MCF 10A (cell line): ENCODE results near the gene PPCDC. TPM values are rescaled to one million over a fixed set of nuclear protein-coding genes. Genes with fewer than 3 reads are reported as not detected.

Experiments
- Bru-seq: library from RNA; stranded (reverse); fragments of 400-500 nt; gene quantifications from one replicate; lab custom pipeline; 2021; lab: Mats Ljungman, UMichigan
- BruChase-seq, 2 experiments: library from RNA; stranded (reverse); fragments of 400-500 nt; gene quantifications; one replicate each; lab custom pipeline; 2021; lab: Mats Ljungman, UMichigan
- BruUV-seq: library from RNA; stranded (reverse); fragments of 400-500 nt; replicated peaks from 2 replicates; lab custom pipeline; 2021; lab: Mats Ljungman, UMichigan
- CTCF ChIA-PET: fragments of 300-600 bp; sonication (Branson Sonifier 250); formaldehyde crosslinking; extraction: SDS; loops from one replicate; lab custom pipeline; 2021; ENCODE audit warnings: antibody characterized with exemption, inconsistent platforms; lab: Yijun Ruan, JAX
- POLR2A ChIA-PET: fragments of 300-600, 350-650 bp; sonication (Branson Sonifier 250); formaldehyde crosslinking; extraction: SDS; loops from one replicate; lab custom pipeline; 2020; ENCODE audit warnings: antibody characterized with exemption, inconsistent platforms; lab: Yijun Ruan, JAX
- DNase-seq: peaks from one replicate; pipeline ENCODE4 v3.0.0-alpha.2; 2018; ENCODE audit not compliant: unreplicated experiment
- H3K27ac Mint-ChIP-seq: one replicate; pipeline ENCODE4 v1.8.0; 2022; ENCODE audit warnings: mild to moderate bottlenecking, low read depth, mixed read lengths; ENCODE audit not compliant: unreplicated experiment
- H3K27me3 Mint-ChIP-seq: one replicate; pipeline ENCODE4 v1.8.0; 2022; ENCODE audit warnings: mixed read lengths; ENCODE audit not compliant: insufficient read depth, unreplicated experiment
- H3K36me3 Mint-ChIP-seq: one replicate; pipeline ENCODE4 v1.8.0; 2022; ENCODE audit warnings: mild to moderate bottlenecking, moderate library complexity, mixed read lengths; ENCODE audit not compliant: insufficient read depth, unreplicated experiment
- H3K4me1 Mint-ChIP-seq: one replicate; pipeline ENCODE4 v1.8.0; 2022; ENCODE audit warnings: mixed read lengths; ENCODE audit not compliant: insufficient read depth, unreplicated experiment
- H3K4me3 Mint-ChIP-seq: one replicate; pipeline ENCODE4 v1.8.0; 2022; ENCODE audit warnings: mild to moderate bottlenecking, moderate library complexity, mixed read lengths; ENCODE audit not compliant: unreplicated experiment
- H3K9me3 Mint-ChIP-seq: one replicate; pipeline ENCODE4 v1.8.0; 2022; ENCODE audit warnings: mixed read lengths; ENCODE audit not compliant: unreplicated experiment
- intact Hi-C: fragments of 100-400 bp; cut with micrococcal nuclease; formaldehyde crosslinking; loops from 2 replicates; pipeline ENCODE4 v1.14.1; 2022
- long read RNA-seq: library from polyadenylated mRNA; stranded (forward); transcript quantifications from one replicate; pipeline ENCODE4 v2.0.0, GENCODE V29; 2022
- total RNA-seq: library from RNA; stranded (reverse); gene quantifications from 2 replicates; pipeline ENCODE4 v1.2.3, GENCODE V29; 2022
- TF ChIP-seq, protein P1 (sequence below): fragments of 200-600 bp; IDR thresholded peaks from one replicate; pipeline ENCODE4 v1.8.0; 2022; ENCODE audit warnings: antibody characterized with exemption, mild to moderate bottlenecking; ENCODE audit not compliant: unreplicated experiment

Gene PPCDC, protein sequence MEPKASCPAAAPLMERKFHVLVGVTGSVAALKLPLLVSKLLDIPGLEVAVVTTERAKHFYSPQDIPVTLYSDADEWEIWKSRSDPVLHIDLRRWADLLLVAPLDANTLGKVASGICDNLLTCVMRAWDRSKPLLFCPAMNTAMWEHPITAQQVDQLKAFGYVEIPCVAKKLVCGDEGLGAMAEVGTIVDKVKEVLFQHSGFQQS
- total RNA-seq, result 20.3 and 25.1 TPM in 2 replicates
- Bru-seq, nascent RNA, result percentile 62 among the genes with signal in this experiment
- BruChase-seq, experiment 1, labeled RNA remaining after a 6-hour chase, result percentile 52 among the genes with signal in this experiment
- BruChase-seq, experiment 2, labeled RNA remaining after a 2-hour chase, result percentile 65 among the genes with signal in this experiment
- long read RNA-seq, transcript PPCDC-201 (6 exons, 2,250 nt), result major isoform, 20 of 41 reads
- long read RNA-seq, transcript PPCDC-211 (5 exons, 464 nt), result minor isoform, 5 of 41 reads
- long read RNA-seq, partial matches to known transcripts, result 5 of 41 reads
- long read RNA-seq, other reads (novel, unspliced or antisense), result 6 of 41 reads

DNA sequence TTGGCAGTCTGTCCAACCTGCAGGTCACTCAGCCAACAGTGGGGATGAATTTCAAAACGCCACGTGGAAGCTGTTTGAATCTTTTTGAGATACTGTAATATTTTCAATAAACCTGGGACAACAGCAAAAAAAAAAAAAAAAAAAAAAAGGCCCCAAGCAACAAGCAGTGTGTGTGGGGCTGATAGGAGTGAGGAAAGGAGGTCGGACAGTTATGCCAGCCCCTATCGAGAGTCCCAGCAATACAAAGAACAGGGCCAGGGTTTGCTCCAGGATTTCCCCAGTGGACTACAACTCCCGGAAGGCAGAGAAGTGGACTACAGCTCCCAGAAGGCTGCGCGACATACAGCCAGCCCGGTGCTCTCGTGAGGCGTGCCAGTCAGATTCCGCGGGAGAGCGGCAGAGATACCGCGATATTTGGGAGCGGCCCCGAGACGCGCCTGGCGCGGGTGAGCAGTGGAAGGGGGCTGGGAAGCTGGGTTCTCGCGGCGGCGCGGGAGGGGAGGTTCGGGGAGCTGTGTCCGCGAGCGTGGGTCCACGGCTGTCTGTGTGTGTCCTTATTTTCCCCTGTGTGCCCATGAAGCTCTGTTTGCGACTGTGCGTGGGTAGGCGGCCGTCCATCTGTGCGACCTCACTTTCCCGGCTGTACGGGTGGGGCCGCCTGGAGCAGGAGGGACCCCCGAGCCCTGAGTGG lies at the start of gene PPCDC:
Gene PPCDC, plus strand, starts transcription at position 410 of the 691 bp plus-strand sequence. CDS start 4,729 bp downstream, outside the sequence.
- intact Hi-C loops, result loop anchor here (10.0 kb wide), 2 partner anchors 251 to 281 kb away; no protein-coding TSS in a partner anchor
- CTCF ChIA-PET, result interaction anchor here (0.6 to 2.6 kb wide), 6 partner anchors 11 to 243 kb away, joined by 3 to 6 read pairs (median 4); partner anchors contain the start of gene C15orf39
- Mint-ChIP-seq H3K4me1 (no peaks in the 10 kb centered on the region), H3K36me3 (peaks cover 7% of the 10 kb centered on the region), H3K9me3 (no peaks in the 10 kb centered on the region), H3K27ac (peak within 1 kb of the TSS; percentile 95), H3K27me3 (no peaks in the 10 kb centered on the region), H3K4me3 (peak within 1 kb of the TSS; percentile 94)
- DNase-seq, result peak; percentile 95
- BruUV-seq, result no TSS peak
- POLR2A ChIA-PET, result interaction anchor here (0.6 to 3.1 kb wide), 25 partner anchors 8 to 735 kb away, joined by 3 to 35 read pairs (median 4); partner anchors contain the start of genes C15orf39, COMMD4, COX5A and MAN2C1
- TF ChIP-seq, protein P1, sequence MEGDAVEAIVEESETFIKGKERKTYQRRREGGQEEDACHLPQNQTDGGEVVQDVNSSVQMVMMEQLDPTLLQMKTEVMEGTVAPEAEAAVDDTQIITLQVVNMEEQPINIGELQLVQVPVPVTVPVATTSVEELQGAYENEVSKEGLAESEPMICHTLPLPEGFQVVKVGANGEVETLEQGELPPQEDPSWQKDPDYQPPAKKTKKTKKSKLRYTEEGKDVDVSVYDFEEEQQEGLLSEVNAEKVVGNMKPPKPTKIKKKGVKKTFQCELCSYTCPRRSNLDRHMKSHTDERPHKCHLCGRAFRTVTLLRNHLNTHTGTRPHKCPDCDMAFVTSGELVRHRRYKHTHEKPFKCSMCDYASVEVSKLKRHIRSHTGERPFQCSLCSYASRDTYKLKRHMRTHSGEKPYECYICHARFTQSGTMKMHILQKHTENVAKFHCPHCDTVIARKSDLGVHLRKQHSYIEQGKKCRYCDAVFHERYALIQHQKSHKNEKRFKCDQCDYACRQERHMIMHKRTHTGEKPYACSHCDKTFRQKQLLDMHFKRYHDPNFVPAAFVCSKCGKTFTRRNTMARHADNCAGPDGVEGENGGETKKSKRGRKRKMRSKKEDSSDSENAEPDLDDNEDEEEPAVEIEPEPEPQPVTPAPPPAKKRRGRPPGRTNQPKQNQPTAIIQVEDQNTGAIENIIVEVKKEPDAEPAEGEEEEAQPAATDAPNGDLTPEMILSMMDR, result no peak

DNA sequence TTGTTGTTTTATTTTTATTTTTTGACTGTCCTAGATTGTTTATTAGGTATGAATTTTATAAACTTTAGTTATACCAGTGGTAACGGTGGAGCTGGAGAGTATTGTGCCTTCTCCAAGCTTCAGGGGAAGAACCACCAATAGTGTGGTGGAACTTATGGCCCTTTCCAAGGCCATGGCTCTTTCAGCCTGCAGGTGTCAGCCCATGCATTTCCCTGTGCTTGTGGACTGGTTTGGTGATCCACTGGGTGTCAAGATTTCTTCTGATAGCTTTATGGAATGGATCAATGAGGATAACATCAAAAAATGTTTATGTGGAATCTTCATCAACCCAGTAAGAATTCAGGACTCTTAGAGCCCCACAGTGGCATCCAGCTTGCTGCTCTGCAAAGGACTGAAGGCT lies 47.2 kb upstream of the PPCDC start:
- Mint-ChIP-seq H3K27me3 (peaks cover 22% of the 10 kb centered on the region), H3K9me3 (no peaks in the 10 kb centered on the region), H3K4me3 (no peak overlapping the region), H3K36me3 (no peaks in the 10 kb centered on the region), H3K27ac (no peak overlapping the region), H3K4me1 (no peaks in the 10 kb centered on the region)
- CTCF ChIA-PET, result interaction anchor here (1.4 kb wide), 1 partner anchor 13 kb away, joined by 3 read pairs; no protein-coding TSS in a partner anchor
- POLR2A ChIA-PET, result no interaction called here
- TF ChIP-seq, protein P1, result no peak
- intact Hi-C loops, result no loop called here
- no peak for DNase-seq
- no TSS peak for BruUV-seq

DNA sequence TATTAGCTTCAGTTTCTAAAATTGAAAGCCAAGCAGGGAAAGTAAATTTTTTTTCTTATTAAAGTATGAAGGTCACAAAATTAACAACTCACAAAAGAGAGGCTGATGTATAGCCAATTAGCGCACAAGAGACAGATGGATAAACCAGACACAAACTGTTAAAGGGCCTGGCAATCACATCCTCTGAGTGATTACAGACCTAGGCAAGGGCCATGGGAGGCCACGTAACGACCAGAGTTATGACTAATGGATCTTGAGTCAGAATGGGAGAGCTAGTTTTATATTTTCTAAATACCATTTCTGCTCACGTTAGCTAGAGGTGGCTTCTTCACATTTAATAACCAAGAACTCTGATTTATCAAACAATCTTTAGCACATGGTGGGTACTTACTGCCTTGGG lies 45.8 kb upstream of the PPCDC start:
- no peak overlapping the region for H3K27ac Mint-ChIP-seq
- intact Hi-C loops, result no loop called here
- no peaks in the 10 kb centered on the region for H3K9me3 Mint-ChIP-seq
- TF ChIP-seq, protein P1, result no peak
- H3K4me1 Mint-ChIP-seq, result no peaks in the 10 kb centered on the region
- H3K36me3 Mint-ChIP-seq, result no peaks in the 10 kb centered on the region
- no peak for DNase-seq
- H3K27me3 Mint-ChIP-seq, result peaks cover 19% of the 10 kb centered on the region
- no TSS peak for BruUV-seq
- ChIA-PET POLR2A (interaction anchor here (2.2 kb wide), 1 partner anchor 17 kb away, joined by 10 read pairs; the partner anchor contains the start of gene SCAMP5), CTCF (interaction anchor here (0.6 kb wide), 2 partner anchors 82 to 177 kb away, joined by 3 to 5 read pairs; no protein-coding TSS in a partner anchor)
- H3K4me3 Mint-ChIP-seq, result no peak overlapping the region
